GM21717 (cell line): ENCODE results near the gene BCAS3.

ENCODE experiments used
- ATAC-seq: cut with Tn5 transposase; IDR thresholded peaks from one replicate; pipeline ENCODE4 v1.9.1; 2021; ENCODE audit warnings: mild to moderate bottlenecking, moderate library complexity; ENCODE audit not compliant: unreplicated experiment

BCAS3 gene

DNA sequence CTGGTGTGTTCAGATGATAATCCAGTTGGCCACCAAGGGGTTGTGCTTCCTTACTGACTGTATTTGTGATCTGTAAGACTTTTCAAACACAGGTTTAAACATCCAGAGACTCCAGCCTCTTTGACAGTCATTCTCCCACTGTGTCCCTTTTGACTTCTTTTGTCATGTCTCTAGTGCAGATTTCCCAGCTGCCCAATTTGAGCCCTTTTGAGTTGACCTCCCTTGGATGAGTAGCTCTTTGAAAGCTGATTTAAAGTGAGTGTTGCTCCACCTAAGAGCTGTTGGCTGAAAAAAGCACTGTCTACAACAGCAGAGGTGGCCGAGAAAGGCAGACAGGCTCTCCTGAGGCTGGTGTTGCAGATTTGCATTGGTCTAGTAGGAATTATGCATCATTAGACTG lies 533.6 kb downstream of the BCAS3 start:
- ATAC-seq, result no peak

DNA sequence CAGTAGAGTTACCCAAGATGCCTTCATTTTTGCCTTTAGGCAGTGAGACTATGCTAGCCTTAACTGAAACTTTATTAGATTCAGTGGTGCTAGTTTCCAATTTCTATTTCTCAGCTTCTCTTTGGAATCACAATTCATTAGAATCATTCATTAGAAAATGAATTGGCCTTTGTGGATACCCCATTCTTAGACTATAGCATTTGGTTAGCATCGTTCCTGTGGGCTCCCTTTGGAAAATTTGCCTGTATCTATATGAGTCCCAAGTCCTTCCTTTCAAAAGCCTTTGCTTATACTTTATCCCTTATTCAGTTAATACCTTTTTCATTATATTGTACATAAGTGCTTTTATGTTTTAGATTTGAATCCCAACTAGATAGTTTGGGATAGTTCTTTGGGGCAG lies 535.0 kb downstream of the BCAS3 start:
- ATAC-seq, result no peak

DNA sequence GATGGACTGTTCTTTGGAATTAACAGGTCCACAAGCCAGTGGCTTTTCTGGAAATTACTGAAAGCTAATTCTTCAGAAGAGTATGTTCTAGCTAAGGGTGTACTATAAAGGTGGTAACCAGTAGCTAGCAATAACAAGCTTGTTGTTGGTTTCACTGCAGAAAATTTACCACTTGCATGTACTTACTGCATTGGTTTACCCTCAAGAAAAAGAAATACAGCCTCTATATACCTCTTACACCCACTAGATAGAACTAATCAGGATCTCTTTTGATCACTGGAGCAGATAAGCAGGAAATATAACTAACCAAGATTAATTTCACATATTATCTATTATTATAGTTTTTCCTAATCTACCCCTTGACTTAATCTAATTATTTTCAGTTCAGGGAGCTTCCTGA lies 537.1 kb downstream of the BCAS3 start:
- no peak for ATAC-seq

DNA sequence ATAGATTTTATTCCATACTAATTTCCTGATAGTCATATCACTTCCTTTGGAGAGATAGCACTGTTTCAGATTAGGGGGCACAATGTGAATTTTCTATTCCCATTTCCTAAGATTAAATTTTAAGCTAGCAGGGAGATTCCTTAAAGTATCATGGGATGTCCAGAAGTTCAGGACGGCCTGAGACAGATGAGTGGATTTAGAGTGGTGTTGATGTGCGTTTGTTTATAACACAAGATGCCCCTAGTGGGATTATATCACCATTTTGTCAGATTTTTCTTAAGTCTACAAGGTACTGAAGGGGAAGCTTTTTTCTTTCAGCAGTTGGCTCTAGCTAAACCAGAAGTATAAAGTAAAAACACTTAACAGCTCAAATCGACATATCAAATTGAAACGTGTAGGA lies 538.4 kb downstream of the BCAS3 start:
- no peak for ATAC-seq

DNA sequence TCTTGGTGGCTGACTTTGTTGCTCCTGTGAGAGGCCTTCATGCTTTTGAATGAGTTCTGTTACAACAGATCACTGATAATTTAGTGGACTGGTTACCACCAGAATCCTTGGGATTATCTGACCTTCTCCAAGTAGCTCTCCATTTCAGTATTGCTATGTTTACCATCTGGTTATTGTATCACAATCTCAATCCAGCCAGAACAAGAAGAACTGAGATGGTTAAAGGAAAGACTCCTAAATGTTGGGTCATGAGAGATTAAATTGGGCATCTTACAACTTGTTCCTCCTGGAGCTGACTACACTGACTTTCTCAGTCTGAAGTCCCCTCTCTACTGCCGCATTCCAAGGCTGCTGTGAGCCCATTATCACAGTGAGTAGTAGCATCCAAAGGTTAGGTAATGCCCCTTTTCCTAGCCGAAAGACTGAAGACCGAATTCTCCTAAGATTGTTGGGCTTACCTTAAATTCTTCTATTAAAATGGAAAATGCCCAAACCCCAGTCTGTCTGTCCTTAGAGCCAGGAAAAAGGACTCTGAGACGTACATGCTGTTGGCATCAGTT lies 540.3 kb downstream of the BCAS3 start:
- no peak for ATAC-seq

DNA sequence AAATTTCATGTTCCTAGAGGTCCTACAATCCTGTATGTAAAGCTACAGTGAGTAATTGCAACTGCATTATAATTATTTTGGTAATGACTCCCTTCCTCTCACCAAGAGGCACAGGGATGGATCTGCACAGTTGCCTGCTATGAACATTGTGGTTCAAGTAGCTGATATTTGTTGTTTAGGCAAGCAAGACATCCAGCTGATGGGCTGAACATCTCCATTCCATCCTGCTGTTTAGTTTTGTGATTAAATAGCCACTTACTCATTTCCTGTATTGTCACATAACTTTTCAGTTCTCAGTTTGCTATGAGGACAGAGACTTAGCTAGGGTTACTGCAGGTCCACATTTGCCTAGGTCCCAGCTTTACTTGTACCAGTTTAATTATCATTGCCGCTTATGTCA lies 540.8 kb downstream of the BCAS3 start:
- no peak for ATAC-seq

DNA sequence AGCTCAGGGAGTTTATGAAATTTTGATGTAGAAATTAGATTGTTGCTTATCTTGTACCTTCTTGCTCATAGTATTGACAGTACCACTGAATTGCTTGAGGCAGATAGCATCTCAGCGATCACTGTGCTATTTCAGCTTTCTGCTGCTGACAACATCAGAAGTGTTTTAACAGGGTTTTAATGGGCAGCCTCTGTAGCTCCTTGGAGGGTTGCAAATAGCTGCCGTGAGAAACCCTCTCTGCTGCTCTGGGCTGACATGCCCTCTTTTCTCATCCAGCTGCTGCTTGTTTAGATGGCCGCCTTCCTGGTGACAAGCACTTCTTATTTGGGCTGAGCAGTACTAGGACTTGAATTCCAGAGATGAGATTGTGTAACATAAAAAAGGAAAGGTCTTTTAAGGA lies 541.8 kb downstream of the BCAS3 start:
- ATAC-seq, result no peak

DNA sequence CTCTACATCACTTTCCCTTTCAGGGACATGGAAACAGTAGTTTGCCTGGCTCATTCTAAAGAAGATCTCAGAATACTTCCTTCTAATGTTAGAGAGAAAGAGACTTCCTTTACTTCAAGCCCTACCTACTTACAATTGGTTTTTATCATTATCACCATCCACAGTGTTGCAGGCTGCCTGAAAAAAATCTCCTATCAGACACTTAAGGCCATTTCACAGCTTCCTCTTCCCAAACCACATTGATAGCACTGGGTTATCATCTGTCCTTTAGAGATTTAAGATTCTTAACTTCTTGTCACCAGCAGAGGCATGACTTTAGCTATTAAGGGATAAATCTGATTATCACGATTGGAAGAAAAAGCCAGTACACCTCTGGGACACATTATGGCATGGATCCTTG lies 543.5 kb downstream of the BCAS3 start:
- ATAC-seq, result no peak

DNA sequence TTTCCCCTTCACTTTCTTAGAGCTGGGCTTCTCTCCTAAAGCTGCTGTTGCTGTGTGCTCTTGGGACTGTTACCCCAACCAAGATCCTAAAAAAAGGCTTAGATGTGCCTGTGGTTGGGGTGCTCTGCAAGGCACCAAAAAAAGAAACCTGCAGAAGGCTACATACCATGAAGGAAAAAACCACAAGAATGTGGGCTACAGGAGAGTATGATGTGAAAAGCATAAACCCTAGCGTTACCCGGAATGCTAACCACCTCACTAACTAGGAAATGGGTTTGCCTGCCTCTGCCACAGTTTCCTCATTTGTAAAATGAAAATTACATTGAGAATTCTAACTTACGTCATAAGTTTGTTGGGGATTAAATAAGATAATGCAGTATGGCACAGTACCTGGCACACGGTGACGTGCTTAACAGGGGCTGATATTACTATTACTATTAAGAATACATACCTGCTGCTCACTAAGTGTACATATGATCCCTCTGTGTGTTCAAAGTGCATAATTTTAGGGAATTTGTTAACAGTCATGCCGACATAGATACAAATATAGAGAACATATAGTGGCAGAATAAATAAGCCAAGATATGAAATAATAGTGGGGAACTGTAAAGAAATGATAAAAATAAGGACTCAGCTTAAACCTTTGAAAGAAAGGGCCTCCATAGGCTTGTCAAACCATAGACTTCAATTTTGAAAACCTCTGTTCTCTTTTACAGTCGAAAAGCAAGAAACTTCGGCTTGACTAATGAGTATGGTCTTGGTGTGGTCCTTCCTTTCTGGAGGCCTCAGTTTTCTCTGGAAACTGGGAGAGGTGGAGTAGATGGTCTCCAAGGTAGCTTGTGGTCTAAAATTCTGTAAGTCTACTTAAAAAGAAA lies 544.2 kb downstream of the BCAS3 start:
- ATAC-seq, result no peak

DNA sequence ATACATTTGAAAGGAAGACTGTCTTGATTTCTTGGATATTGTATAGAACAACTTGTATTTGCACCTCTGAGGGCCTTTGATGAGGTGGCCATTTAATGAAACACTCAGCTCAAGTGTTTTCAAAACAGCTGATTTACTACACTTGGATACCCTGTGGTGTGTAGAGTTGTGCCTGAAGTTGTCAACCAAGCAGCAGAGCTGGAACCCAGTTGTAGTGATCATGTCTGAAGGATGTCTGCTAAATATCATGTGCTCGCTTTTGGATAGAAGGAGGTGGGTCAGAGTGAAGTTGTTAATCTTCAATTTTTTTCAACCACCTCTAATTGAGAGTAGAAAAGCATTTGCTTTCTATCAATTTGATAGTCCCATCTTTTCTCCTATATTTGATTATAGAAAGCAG lies 546.1 kb downstream of the BCAS3 start:
- no peak for ATAC-seq

DNA sequence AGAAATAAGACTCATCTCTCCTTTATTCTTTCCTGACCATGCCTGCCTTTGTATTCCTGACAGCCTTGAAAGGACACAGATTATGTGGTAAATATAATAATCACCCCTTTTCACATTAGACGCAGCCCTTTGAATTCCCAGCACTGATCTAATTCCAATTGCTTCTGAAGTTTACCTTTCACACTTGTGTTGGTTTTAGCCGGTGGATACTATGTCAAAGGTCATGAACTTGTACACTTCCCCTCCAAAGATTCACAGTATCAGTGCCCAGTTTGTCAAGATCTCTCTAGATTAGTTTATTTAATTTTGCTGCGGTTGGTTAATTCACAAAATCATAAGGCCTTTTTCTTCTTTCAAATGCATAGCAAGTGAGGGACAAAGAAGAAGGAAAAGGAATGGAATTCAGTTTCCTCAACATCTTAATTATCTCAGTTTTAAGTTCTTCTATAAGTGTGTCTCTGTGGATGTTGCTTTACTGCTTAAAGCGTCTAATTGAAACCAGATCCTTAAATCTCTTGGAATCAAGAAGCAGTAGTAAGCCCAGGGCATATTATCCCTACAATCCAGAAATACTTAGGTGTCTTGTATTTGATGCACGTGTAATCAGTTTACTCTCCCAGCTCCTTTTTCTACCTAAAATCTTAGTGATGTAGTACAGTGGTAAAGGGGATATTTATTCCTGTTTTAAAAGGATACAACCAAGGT lies 547.7 kb downstream of the BCAS3 start:
- ATAC-seq, result no peak

DNA sequence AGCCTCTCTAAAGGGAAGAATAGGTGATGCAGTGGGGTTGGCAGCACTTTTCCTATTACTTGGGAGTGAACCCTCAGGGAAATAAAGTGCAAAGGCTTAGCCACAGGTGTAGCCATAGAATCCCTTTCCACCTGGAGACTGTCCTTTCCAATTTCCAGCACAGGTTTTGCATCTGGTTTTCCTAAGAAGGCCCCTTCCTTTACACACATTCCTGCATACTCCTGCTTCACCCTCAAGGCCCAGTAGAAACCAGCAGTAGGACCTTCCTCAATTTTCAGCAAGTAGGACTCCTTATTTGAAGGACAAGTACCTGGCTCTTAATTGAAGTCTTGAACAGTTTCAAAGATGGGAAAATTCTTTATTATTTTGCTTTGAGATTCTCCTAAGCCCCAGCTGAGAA lies 550.2 kb downstream of the BCAS3 start:
- ATAC-seq, result no peak

DNA sequence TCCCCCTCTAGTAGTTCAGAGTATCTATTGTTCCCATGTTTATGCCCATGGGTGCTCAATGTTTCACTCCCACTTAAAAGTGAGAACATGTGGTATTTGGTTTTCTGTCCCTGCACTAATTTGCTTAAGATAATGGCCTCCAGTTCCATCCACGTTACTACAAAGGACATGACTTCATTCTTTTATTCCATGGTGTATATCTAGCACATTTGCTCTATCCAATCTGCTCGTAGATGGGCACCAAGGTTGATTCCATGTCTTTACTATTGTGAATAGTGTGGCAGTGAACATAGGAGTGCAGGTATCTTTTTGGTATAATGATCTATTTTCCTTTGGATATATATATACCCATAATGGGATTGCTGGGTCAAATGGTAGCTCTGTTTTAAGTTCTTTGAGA lies 552.8 kb downstream of the BCAS3 start:
- no peak for ATAC-seq

DNA sequence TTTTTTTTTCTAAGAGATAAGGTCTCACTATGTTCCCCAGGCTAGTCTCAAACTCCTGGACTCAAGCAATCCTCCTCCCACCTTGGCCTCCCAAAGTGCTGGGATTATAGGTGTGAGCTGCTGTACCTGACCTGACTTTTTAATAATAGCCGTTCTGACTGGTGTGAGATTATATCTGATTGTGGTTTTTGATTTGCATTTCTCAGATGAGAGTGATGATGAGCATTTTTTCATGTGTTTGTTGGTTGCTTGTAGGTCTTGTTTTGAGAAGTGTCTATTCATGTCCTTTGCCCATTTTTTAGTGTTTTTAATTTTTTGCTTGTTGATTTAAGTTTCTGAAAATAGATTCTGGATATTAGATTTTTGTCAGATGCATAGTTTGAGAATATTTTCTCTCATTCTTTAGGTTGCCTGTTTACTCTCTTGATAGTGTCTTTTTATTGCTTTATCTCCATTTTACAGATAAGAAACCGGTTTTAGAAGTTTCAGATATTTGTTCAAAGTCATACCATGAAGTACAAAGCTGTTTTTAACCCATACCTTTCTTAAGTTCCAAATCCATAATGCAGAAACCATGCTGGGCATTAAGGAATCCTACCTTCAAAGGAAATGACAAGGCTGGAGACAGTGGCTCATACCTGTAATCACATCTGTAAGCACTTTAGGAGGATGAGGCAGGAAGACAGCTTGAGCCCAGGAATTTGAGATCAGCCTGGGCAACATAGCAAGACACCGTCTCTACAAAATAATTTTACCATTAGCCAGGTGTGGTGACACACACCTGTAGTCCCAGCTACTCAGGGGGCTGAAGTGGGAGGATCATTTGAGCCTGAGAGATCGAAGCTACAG lies 553.5 kb downstream of the BCAS3 start:
- no peak for ATAC-seq

DNA sequence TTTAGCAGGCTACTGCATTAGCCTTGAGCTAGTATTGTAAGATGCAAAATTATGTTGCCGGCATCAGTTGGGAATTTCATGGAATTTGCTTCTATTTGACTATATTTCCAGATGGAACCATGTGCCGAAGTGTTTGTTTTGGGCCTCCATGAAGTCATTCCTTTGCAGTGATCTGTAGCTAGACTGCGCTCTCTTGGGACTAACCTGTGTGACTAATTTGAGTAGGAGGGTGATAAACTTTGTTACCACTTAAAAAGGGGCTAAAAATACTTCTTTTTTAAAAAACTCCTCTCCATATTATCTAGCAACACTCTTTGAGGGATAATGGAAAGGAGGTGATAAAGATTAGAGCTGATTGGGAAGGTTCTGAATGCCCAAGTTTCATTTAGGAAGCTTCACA lies 555.2 kb downstream of the BCAS3 start:
- ATAC-seq, result no peak

DNA sequence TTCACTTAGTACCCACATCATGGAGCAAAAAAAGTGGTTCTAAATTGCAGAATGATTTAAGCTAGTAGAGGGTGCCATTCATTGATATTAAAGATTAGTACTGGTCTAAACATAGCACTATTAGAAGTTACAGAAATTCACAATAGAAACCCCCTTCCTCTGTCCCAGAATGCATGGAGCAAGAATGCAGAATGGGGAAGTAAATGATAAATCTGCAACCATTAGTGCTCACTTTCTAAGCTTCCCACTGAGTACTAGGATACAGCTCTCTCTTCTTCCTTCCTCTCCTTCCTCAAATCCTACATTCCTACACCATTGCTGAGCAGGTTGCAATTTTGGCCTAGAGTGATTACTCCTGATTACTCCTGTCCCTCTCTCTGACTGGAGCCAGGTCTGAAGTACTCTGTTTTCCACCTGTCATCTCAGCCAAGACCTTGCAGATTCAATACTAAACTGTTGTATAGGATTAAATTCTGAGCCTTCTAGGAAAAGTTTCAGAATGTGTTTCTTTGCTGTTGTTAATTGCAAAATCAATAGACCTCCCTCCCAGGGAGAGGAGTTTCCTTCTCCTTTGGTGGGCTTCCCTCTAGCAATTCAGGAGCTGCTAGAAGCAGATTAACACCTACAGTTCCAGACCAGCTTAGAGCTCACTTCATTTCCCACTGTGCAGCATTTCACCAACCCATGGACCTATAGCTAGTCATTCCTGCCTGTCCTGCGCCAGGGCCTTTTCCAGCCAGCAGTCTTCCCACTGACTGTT lies 556.5 kb downstream of the BCAS3 start:
- ATAC-seq, result no peak

DNA sequence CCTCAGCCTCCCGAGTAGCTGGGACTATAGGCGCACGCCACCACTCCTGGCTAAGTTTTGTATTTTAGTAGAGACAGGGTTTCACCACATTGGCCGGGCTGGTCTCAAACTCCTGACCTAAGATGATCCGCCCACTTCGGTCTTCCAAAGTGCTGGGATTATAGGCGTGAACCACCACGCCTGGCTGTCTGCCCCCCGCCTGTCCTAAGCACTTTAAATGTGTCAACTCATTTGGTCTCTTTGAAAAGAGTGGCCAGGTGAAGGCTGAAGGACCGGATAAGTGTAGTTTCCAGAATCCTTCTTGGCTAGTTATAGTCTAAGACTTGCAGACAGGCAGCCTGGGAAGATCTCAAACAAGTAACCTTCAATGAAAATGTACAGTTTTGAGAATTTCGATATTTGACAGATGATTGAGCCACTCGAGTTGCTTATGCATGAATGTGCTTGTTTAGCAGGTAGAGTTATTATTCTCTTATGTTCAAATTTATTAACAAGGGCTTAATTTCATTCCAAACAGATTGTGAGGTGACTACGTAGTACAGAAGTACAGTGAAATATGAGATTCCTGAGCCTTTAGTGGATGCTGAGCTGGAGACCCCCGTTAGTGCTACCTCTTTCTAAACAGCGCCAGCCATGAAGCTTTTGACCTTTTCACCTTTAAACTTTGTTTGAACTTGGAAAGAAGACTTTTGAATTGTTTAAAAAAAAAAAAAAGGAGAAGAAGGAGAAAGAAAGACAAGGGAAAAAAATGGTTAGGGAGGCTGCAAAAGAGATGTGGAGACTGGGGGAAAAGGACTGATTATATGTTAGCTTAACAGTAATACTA lies 557.6 kb downstream of the BCAS3 start:
- ATAC-seq, result no peak

DNA sequence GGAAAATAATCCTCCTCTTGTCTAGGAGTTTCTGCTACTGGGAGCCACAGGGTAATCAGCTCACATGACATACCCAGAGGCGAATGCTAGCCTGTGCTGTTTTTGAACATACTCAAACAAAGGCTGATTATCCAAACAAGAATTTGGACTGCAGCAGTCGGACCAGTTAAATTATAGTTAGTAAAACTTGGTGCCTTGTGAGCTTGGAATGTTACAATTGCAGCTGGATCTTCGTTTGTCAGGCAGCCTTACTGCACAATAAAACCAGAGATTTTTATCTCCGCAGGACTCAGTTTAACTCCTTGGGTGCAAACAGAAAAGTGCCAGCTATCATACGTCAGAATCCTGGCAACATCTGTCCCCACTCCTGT lies 558.2 kb downstream of the BCAS3 start:
- no peak for ATAC-seq

DNA sequence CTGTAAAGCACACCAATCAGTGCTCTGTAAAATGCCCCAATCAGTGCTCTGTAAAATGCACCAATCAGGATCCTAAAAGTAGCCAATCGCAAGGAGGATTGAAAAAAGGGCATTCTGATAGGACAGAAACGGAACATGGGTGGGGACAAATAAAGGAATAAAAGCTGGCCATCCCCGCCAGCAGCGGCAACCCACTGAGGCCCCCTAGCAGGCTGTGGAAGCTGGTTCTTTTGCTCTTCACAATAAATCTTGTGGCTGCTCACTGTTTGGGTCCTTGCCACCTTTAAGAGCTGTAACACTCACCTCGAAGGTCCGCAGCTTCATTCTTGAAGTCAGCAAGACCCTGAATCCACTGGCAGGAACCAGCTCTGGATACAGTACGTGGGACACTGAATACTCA lies 559.6 kb downstream of the BCAS3 start:
- no peak for ATAC-seq

DNA sequence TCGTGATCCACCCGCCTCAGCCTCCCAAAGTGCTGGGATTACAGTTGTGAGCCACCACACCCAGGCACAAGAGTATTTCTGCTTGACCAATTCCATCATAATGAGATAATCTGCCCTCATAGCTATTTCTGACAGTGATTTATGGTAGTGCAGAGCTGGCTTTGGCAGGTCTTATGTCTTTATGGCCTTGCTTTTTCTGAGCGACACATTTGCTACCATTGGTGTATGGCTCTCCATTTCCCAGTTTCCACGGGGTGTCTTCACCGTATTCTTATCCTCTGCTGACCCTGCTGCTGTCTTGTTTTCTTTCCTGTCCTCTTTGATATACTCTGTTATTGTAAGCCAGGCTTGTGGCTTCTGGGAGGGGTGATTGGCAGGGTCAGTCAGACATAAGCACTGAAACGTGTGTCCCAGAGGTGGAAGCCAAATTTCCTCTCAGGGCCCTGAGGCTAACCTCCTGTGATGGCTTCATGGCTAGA lies 560.8 kb downstream of the BCAS3 start:
- no peak for ATAC-seq
